Measurements from ENCODE around the gene CDX1. TPM values are rescaled to one million over a fixed set of nuclear protein-coding genes. Genes with fewer than 3 reads are reported as not detected.

Gene CDX1
- total and polyA plus RNA-seq, 2 experiments from 2014 or later, result 0.62 TPM; not detected in 1

DNA sequence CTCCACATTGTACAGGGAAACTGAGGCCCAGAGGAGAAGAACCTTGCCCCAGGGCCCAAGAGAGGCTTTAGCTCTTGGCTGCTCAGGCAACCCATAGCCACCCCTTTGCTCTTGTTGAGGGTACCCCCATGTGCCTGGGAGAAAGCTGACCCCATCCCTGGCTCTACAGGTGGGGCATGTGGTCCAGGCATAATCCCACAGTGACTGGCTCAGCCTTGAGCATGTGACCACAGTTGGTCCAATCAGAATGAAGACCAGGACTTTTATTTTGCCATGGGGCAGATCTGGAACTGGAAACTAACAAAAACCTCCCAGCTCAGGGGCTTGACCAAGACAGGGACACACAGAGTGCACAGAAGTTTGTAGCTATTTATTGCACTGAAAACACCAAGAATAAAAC lies 52.6 kb downstream of the CDX1 start:
- Histone ChIP-seq H3K27ac (no peak overlapping the region), H3K4me1 (ENCODE audit: low read depth) (no peaks in the 10 kb centered on the region), H3K4me3 (no peak overlapping the region), H3K36me3 (no peaks in the 10 kb centered on the region), H3K27me3 (peaks cover 4% of the 10 kb centered on the region), H3K9me3 (ENCODE audit: low read depth) (no peaks in the 10 kb centered on the region)
- TF ChIP-seq, protein P1, sequence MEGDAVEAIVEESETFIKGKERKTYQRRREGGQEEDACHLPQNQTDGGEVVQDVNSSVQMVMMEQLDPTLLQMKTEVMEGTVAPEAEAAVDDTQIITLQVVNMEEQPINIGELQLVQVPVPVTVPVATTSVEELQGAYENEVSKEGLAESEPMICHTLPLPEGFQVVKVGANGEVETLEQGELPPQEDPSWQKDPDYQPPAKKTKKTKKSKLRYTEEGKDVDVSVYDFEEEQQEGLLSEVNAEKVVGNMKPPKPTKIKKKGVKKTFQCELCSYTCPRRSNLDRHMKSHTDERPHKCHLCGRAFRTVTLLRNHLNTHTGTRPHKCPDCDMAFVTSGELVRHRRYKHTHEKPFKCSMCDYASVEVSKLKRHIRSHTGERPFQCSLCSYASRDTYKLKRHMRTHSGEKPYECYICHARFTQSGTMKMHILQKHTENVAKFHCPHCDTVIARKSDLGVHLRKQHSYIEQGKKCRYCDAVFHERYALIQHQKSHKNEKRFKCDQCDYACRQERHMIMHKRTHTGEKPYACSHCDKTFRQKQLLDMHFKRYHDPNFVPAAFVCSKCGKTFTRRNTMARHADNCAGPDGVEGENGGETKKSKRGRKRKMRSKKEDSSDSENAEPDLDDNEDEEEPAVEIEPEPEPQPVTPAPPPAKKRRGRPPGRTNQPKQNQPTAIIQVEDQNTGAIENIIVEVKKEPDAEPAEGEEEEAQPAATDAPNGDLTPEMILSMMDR (IDR thresholded peaks at IDR 0.05; ENCODE audit: low read depth, low read length), result no peak
- DNase-seq (ENCODE audit: low read depth in 1 of 2, low spot score in 1 of 2), result no peak

DNA sequence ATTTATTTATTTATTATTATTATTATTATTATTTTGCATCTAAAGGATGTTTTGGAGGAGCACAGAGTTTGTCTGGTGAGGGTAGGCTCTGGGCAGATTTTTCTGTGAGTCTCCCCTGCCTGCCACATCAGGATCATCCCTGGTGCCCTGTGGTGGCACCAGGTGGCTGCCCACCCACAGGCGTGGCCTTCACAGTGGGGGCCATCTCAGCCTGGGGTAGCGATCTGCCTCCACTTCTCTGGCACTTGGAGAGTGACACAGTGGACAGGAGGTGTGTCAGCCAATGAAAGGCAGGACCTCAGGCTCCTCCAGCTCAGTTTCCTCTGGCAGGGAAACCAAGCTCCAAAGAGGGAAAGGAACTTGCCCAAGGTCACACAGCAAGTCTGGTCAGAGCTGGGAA lies 53.3 kb downstream of the CDX1 start:
- no peak for DNase-seq (ENCODE audit: low read depth in 1 of 2, low spot score in 1 of 2)
- Histone ChIP-seq H3K27me3 (peaks cover 4% of the 10 kb centered on the region), H3K27ac (no peak overlapping the region), H3K9me3 (ENCODE audit: low read depth) (no peaks in the 10 kb centered on the region), H3K36me3 (no peaks in the 10 kb centered on the region), H3K4me3 (no peak overlapping the region), H3K4me1 (ENCODE audit: low read depth) (no peaks in the 10 kb centered on the region)
- TF ChIP-seq, protein P1 (IDR thresholded peaks at IDR 0.05; ENCODE audit: low read depth, low read length), result no peak

DNA sequence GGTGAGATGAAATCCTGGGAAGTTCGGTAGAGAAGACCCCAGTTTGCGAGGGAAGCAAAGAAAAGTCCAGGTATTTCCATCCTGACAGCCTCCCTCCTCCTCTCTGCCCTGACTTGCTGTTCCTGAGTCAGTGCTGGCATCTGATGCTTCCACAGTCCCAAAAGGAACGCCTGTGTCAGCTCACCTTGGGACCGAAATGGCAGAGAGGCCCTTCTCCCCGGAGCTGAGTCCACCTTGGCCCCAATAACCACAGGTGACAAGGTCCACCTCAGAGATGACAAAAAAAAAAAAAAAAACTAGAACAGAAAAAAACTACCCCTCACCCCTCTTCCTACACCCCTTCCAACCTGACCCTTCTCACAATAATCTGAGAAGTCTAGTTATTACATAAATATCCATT lies 54.9 kb downstream of the CDX1 start:
- H3K36me3 ChIP-seq, result no peaks in the 10 kb centered on the region
- no peak overlapping the region for H3K27ac ChIP-seq
- H3K4me3 ChIP-seq, result no peak overlapping the region
- DNase-seq (ENCODE audit: low read depth in 1 of 2, low spot score in 1 of 2), result no peak
- peaks cover 4% of the 10 kb centered on the region for H3K27me3 ChIP-seq
- H3K4me1 ChIP-seq (ENCODE audit: low read depth), result no peaks in the 10 kb centered on the region
- TF ChIP-seq, protein P1 (IDR thresholded peaks at IDR 0.05; ENCODE audit: low read depth, low read length), result no peak
- H3K9me3 ChIP-seq (ENCODE audit: low read depth), result no peaks in the 10 kb centered on the region

DNA sequence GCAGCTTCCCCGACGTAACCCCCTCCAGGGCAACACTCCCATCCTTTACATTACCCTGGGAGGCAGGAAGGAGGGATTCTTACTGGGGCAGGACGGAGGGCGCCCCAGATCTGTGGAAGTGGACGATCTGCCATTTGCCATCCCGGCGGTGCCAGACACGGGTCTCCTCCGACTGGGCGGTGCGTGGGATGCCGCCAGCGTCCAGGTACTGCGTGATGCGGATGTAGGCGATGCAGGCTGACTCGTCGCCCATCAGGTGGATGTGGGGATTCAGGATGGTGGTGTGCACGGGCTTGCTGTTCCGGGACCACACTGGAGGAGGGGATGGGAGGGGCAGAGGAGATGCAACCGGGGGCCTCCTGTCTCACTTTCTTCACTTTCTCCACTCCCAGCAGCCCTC lies 56.3 kb downstream of the CDX1 start:
- TF ChIP-seq, protein P1 (IDR thresholded peaks at IDR 0.05; ENCODE audit: low read depth, low read length), result no peak
- no peak for DNase-seq (ENCODE audit: low read depth in 1 of 2, low spot score in 1 of 2)
- no peaks in the 10 kb centered on the region for H3K4me1 ChIP-seq (ENCODE audit: low read depth)

DNA sequence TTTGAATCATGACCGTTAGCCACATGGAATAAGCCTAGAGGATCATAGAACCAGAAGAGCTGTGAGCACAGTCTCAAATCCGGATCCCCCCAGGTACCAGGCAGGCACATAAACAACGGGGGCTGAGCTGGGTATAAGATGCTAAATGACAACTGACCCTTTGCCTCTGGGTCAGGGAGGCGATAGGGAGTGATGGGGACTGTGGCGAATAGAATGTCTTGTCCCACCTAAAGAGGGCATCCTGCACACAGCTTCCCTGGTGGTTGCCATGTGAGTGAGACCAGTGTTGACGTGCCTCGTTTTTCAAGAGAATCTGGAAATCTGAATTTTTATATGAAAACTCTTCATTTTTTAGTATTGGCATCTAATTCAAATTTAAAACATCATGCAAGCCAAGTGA lies 56.9 kb downstream of the CDX1 start:
- Histone ChIP-seq H3K4me3 (no peak overlapping the region), H3K27me3 (no peaks in the 10 kb centered on the region), H3K9me3 (ENCODE audit: low read depth) (no peaks in the 10 kb centered on the region), H3K27ac (no peak overlapping the region), H3K4me1 (ENCODE audit: low read depth) (no peaks in the 10 kb centered on the region), H3K36me3 (no peaks in the 10 kb centered on the region)
- DNase-seq (ENCODE audit: low read depth in 1 of 2, low spot score in 1 of 2), result no peak
- TF ChIP-seq, protein P1 (IDR thresholded peaks at IDR 0.05; ENCODE audit: low read depth, low read length), result no peak

More for the DNA sequence above, 56.3 kb downstream of the CDX1 start:
- Histone ChIP-seq H3K36me3 (no peaks in the 10 kb centered on the region), H3K9me3 (ENCODE audit: low read depth) (no peaks in the 10 kb centered on the region), H3K27ac (no peak overlapping the region), H3K4me3 (no peak overlapping the region), H3K27me3 (no peaks in the 10 kb centered on the region)

Measured in cardiac muscle cell (in vitro differentiated cells and primary cell).